ENCODE data around the gene OSBPL7. TPM values are rescaled to one million over a fixed set of nuclear protein-coding genes. Genes with fewer than 3 reads are reported as not detected.

Gene OSBPL7
- total and polyA plus RNA-seq, 2 donors from 2014 or later, result 5.3 to 21.2 TPM

DNA sequence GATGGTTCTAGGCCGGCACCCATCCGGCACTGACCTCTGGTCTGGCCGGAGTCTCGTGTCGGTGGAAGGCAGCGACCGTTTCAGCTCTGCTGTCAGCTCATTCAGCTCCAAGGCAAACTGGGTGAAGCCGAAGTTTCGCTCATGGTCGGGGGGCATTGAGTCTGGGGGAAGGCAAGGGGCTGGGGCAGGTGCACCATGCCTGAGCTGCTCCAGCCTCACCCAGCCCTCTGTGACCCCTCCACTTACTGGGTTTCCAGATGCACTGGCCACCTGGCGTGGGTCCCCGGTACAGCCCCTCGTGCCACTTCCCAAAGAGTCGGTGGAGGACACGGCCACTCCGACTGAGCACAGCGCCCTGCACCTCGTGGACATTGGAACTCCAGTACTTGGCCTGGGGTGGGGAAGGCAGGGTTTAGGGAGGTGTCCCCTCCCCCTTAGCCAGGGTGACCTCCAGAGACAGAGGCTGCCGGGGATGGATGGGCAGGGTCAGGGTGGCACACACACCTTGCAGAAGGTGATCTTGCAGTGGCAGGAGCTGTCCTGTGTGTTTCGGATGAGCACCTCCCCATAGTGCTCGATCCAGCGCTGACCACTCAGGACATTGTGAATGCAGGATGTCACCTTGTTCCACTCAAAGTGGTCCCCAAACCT is 12.6 kb downstream of the OSBPL7 start:
- H3K36me3 ChIP-seq (ENCODE audit: control insufficient read depth in 2 of 3, insufficient read depth in 3 of 3, low read length in 3 of 3), result peaks cover 0 to 9% (median 4%) of the 10 kb centered on the region in 3 donors
- H3K27ac ChIP-seq (ENCODE audit: low read depth in 2 of 2, low read length in 2 of 2), result no peak overlapping the region
- DNase-seq (no peak), FAIRE-seq (no peak)
- H3K4me1 ChIP-seq (ENCODE audit: control insufficient read depth in 2 of 3, insufficient read depth in 2 of 3, low read depth in 1 of 3, low read length in 3 of 3), result no peaks in the 10 kb centered on the region
- no peaks in the 10 kb centered on the region for H3K9me3 ChIP-seq (ENCODE audit: control insufficient read depth in 2 of 3, insufficient read depth in 1 of 3, low read length in 3 of 3)
- no peaks in the 10 kb centered on the region for H3K27me3 ChIP-seq (ENCODE audit: control insufficient read depth, insufficient read depth, low read length)
- no peak overlapping the region for H3K9ac ChIP-seq (ENCODE audit: low read length in 3 of 3)
- intact Hi-C loops (cut with DNase I), result no loop called here
- no peak overlapping the region for H3K4me3 ChIP-seq (ENCODE audit: low read length in 3 of 3)
- TF ChIP-seq, protein P1, sequence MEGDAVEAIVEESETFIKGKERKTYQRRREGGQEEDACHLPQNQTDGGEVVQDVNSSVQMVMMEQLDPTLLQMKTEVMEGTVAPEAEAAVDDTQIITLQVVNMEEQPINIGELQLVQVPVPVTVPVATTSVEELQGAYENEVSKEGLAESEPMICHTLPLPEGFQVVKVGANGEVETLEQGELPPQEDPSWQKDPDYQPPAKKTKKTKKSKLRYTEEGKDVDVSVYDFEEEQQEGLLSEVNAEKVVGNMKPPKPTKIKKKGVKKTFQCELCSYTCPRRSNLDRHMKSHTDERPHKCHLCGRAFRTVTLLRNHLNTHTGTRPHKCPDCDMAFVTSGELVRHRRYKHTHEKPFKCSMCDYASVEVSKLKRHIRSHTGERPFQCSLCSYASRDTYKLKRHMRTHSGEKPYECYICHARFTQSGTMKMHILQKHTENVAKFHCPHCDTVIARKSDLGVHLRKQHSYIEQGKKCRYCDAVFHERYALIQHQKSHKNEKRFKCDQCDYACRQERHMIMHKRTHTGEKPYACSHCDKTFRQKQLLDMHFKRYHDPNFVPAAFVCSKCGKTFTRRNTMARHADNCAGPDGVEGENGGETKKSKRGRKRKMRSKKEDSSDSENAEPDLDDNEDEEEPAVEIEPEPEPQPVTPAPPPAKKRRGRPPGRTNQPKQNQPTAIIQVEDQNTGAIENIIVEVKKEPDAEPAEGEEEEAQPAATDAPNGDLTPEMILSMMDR (IDR thresholded peaks at IDR 0.05; ENCODE audit: borderline replicate concordance, extremely low read depth, insufficient read depth), result no peak

DNA sequence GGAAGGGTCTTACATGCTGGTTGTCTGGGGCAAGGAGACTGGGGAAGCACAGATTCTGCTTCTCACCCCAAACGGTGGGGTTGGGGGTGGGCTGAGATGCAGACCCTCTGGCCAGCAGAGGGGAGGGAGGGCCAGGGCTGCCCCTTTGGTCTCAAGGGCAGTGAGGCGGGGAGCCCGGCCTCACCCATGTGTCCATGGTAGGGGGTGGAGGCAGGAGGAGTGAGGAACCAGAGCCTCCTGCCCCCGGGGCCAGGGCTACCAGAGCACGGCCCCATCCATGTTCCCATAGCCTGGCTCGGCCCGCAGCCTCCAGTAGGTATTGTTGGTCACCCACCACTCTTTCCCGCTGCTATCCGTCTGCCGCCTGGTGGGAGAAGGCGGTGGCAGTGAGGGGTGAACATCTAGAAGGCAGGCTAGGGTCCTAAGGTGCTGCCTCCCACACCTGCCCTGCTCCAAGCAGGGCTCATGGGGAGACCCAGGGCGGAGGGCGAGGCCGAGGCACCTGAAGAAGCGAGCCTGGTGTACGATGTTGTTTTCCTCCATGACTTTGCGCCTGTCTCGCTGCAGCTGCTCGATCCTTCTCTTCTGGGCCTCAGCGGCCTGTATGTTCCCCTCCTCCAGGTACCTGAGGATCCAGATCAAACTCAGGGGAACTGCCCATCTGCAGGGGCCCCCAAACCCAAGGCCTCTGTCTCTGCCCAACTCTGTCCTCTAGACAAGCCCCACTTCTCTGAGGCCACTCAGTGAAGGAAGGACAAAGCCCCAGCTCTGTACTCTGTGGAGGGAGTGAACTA is 13.4 kb downstream of the OSBPL7 start:
- no peaks in the 10 kb centered on the region for H3K4me1 ChIP-seq (ENCODE audit: control insufficient read depth in 2 of 3, insufficient read depth in 2 of 3, low read depth in 1 of 3, low read length in 3 of 3)
- intact Hi-C loops (cut with DNase I), result no loop called here
- H3K27me3 ChIP-seq (ENCODE audit: control insufficient read depth, insufficient read depth, low read length), result no peaks in the 10 kb centered on the region
- no peak overlapping the region for H3K9ac ChIP-seq (ENCODE audit: low read length in 3 of 3)
- DNase-seq (peak in 1 of 5 donors; percentile 2), FAIRE-seq (no peak)
- no peak overlapping the region for H3K27ac ChIP-seq (ENCODE audit: low read depth in 2 of 2, low read length in 2 of 2)
- TF ChIP-seq, protein P1 (IDR thresholded peaks at IDR 0.05; ENCODE audit: borderline replicate concordance, extremely low read depth, insufficient read depth), result no peak
- H3K4me3 ChIP-seq (ENCODE audit: low read length in 3 of 3), result no peak overlapping the region
- H3K9me3 ChIP-seq (ENCODE audit: control insufficient read depth in 2 of 3, insufficient read depth in 1 of 3, low read length in 3 of 3), result no peaks in the 10 kb centered on the region
- peaks cover 0 to 9% (median 4%) of the 10 kb centered on the region in 3 donors for H3K36me3 ChIP-seq (ENCODE audit: control insufficient read depth in 2 of 3, insufficient read depth in 3 of 3, low read length in 3 of 3)

DNA sequence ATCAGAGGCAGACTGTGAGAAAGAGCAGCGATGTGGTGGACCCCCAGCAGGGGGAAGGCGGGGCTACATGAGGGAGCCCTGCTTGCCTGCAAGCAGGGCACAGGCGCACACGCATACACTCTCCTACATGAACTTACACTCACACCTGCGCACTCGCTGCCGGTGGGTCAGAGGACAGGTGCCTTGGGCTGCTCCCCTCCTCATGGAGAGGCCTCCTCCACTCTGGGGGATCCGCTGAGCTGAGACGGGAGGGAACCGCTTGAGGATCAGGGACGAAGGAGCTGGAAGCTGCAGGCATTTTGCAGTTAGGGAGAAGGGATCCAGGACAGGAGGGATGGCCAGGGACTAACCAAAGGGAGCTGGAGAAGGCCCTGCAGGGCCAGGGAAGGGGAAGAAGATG is 14.2 kb downstream of the OSBPL7 start:
- DNase-seq (no peak), FAIRE-seq (no peak)
- Histone ChIP-seq H3K9me3 (ENCODE audit: control insufficient read depth in 2 of 3, insufficient read depth in 1 of 3, low read length in 3 of 3) (no peaks in the 10 kb centered on the region), H3K4me1 (ENCODE audit: control insufficient read depth in 2 of 3, insufficient read depth in 2 of 3, low read depth in 1 of 3, low read length in 3 of 3) (no peaks in the 10 kb centered on the region), H3K9ac (ENCODE audit: low read length in 3 of 3) (no peak overlapping the region), H3K4me3 (ENCODE audit: low read length in 3 of 3) (no peak overlapping the region), H3K27ac (ENCODE audit: low read depth in 2 of 2, low read length in 2 of 2) (no peak overlapping the region), H3K27me3 (ENCODE audit: control insufficient read depth, insufficient read depth, low read length) (no peaks in the 10 kb centered on the region), H3K36me3 (ENCODE audit: control insufficient read depth in 2 of 3, insufficient read depth in 3 of 3, low read length in 3 of 3) (peaks cover 0 to 9% (median 4%) of the 10 kb centered on the region in 3 donors)
- TF ChIP-seq, protein P1 (IDR thresholded peaks at IDR 0.05; ENCODE audit: borderline replicate concordance, extremely low read depth, insufficient read depth), result no peak
- intact Hi-C loops (cut with DNase I), result no loop called here

Measured in kidney (tissue), 14 donors.